ENCODE results near the gene TMEM200B.
"Not testable (repeated sequence)": the region's sequence is repeated elsewhere in the genome, so short reads cannot be mapped to it uniquely, and the experiment has no call there.

The TMEM200B gene

GRCh38 chr1:29120367-29120766, 3.3 kb downstream of the TMEM200B start:
- no peak overlapping the region for H3K27ac ChIP-seq
- no peak for TF ChIP-seq CTCF (IDR thresholded peaks at IDR 0.05)
- no peak for TF ChIP-seq ZFX (IDR thresholded peaks at IDR 0.05; ENCODE audit: borderline replicate concordance)

- H3K27ac ChIP-seq, result no peak overlapping the region
- TF ChIP-seq ZFX (IDR thresholded peaks at IDR 0.05; ENCODE audit: borderline replicate concordance) (no peak), CTCF (IDR thresholded peaks at IDR 0.05) (no peak)
These were observed 4.4 kb downstream of the TMEM200B start for GRCh38 chr1:29119121-29119929.

GRCh38 chr1:29117381-29117780, 6.3 kb downstream of the TMEM200B start:
- H3K27ac ChIP-seq, result no peak overlapping the region
- no peak for TF ChIP-seq CTCF (IDR thresholded peaks at IDR 0.05)
- TF ChIP-seq ZFX (IDR thresholded peaks at IDR 0.05; ENCODE audit: borderline replicate concordance), result no peak

- H3K27ac ChIP-seq, result no peak overlapping the region
- no peak for TF ChIP-seq ZFX (IDR thresholded peaks at IDR 0.05; ENCODE audit: borderline replicate concordance)
- no peak for TF ChIP-seq CTCF (IDR thresholded peaks at IDR 0.05)
These were observed 9.0 kb downstream of the TMEM200B start for GRCh38 chr1:29114654-29115053.

- TF ChIP-seq ZFX (IDR thresholded peaks at IDR 0.05; ENCODE audit: borderline replicate concordance), result no peak
- H3K27ac ChIP-seq, result no peak overlapping the region
These were observed 10.1 kb downstream of the TMEM200B start for GRCh38 chr1:29113413-29114117.

- H3K27ac ChIP-seq, result no peak overlapping the region
- no peak for TF ChIP-seq ZFX (IDR thresholded peaks at IDR 0.05; ENCODE audit: borderline replicate concordance)
- no peak for TF ChIP-seq CTCF (IDR thresholded peaks at IDR 0.05)
These were observed 10.8 kb downstream of the TMEM200B start for GRCh38 chr1:29112705-29113412.

GRCh38 chr1:29108041-29108440, 15.7 kb downstream of the TMEM200B start:
- not testable (repeated sequence) for H3K27ac ChIP-seq

- no peak overlapping the region for H3K27ac ChIP-seq
- TF ChIP-seq CTCF (IDR thresholded peaks at IDR 0.05) (no peak), ZFX (IDR thresholded peaks at IDR 0.05; ENCODE audit: borderline replicate concordance) (no peak)
These were observed 17.9 kb downstream of the TMEM200B start for GRCh38 chr1:29105822-29106221.

Measured in 22Rv1 (cell line).